WI38 (cell line): ENCODE measurements around the gene SPSB2.

Experiments
- H3K4me3 ChIP-seq: 2 replicates; pipeline ENCODE4 v1.5.1; 2011; ENCODE audit warnings: low read depth, mild to moderate bottlenecking, control low read depth, low read length
- TF ChIP-seq, protein P1 (sequence below): IDR thresholded peaks from 2 replicates; pipeline ENCODE4 v1.5.1; 2012; ENCODE audit warnings: low read depth, mild to moderate bottlenecking, control low read depth, low read length

SPSB2 gene

GRCh38 chr12:6830999-6831398 lies 42.1 kb downstream of the SPSB2 start:
- TF ChIP-seq, protein P1, sequence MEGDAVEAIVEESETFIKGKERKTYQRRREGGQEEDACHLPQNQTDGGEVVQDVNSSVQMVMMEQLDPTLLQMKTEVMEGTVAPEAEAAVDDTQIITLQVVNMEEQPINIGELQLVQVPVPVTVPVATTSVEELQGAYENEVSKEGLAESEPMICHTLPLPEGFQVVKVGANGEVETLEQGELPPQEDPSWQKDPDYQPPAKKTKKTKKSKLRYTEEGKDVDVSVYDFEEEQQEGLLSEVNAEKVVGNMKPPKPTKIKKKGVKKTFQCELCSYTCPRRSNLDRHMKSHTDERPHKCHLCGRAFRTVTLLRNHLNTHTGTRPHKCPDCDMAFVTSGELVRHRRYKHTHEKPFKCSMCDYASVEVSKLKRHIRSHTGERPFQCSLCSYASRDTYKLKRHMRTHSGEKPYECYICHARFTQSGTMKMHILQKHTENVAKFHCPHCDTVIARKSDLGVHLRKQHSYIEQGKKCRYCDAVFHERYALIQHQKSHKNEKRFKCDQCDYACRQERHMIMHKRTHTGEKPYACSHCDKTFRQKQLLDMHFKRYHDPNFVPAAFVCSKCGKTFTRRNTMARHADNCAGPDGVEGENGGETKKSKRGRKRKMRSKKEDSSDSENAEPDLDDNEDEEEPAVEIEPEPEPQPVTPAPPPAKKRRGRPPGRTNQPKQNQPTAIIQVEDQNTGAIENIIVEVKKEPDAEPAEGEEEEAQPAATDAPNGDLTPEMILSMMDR: no peak
- H3K4me3 ChIP-seq: no peak overlapping the region

DNA sequence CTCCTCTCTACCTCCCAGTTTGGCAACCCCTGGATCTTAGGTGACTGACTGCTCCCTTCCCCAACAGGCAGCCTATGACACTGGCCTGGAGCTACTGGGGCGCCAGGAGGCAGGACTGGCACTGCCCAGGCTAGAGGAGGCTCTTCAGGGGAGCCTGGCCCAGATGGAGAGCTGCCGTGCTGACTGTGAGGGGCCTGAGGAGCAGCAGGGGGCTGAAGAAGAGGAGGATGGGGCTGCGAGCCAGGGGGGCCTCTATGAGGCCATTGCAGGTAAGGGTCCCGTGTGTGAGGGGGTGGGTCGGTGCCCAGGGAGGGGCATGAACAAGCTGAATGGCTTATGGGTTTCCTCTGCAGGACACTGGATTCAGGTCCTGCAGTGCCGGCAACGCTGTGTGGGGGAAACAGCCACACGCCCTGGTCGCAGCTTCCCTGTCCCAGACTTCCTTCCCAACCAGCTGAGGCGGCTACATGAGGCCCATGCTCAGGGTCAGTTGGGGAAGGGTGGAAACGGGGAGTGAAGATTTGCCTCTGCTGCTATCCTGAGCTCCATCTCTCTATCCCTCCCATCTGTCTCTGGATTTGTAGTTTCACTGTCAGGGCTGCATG lies 42.7 kb downstream of the SPSB2 start:
- TF ChIP-seq, protein P1: no peak
- H3K4me3 ChIP-seq: no peak overlapping the region

- TF ChIP-seq, protein P1: no peak
- peak overlapping the region; percentile 91 for H3K4me3 ChIP-seq
Measured at GRCh38 chr12:6829536-6830220, 43.4 kb downstream of the SPSB2 start.

DNA sequence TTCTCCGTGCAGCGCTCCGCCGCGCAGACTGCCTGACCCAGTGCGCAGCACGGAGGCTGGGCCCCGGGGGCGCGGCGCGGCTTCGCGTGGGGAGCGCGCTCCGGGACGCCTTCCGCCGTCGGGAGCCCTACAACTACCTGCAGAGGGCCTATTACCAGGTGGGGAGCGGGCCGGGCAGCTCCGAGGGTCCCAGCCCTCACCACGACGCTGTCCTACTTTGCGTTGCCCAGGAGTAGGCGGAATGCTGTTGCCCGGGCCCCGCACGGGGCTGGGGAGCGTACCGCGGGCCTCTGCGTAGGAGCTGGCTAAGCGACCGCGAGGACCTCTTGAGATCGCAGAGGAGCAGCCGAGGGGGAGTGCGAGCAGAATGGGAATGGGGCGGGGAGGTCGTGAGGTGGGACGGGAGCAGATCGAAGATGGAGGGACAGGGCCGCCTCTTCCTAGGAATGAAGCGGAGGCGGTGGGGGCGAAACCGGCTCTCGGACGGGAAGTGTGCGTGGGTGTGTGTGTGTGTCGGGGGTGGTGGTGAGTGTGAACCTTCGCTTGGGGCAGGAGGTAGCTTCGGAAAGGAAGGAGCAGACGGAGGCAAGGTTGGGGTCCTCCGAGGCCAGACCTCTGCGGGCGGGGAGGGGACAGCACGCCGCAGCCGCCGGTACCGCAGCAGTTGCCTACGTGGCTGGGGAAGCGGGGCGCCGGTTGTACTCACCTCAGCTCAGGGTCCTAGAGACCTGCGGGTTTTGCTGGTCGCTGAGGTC lies 44.1 kb downstream of the SPSB2 start:
- peak overlapping the region; percentile 91 for H3K4me3 ChIP-seq
- TF ChIP-seq, protein P1: no peak

DNA sequence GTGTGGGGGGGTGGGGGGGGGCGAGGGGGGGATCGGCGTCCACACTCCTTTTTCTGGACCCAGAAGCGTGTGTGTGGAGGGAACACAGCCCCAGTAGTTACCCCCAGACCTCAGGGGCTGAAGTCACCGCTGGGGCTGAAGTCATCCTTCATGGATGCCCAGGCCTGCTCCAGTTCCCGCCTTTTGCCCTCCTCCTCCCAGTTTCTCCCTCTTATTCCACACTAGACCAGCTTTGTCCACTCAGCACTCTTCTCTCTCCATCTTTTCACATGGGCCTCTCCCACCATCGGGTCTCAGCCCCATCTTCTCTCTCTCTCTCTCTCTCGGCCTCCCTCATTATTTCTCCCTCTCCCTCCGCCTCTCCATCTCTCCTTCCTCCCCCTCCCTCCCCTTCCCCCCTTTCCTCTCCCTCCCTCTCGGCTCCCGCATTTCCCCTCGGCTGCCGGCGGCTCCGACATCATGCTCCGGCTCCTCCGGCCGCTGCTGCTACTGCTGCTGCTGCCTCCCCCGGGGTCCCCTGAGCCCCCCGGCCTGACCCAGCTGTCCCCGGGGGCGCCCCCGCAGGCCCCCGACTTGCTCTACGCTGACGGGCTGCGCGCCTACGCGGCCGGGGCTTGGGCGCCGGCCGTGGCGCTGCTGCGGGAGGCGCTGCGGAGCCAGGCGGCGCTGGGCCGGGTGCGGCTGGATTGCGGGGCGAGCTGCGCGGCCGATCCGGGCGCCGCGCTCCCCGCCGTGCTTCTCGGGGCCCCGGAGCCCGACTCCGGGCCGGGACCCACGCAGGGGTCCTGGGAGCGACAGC lies 44.9 kb downstream of the SPSB2 start, which contains the start of gene P3H3:
P3H3 (plus strand) TSS at position 426 of the 799 bp plus-strand sequence; CDS start at position 460, 34 bp downstream.
- TF ChIP-seq, protein P1: no peak
- peak within 1 kb of the TSS; percentile 91 for H3K4me3 ChIP-seq

DNA sequence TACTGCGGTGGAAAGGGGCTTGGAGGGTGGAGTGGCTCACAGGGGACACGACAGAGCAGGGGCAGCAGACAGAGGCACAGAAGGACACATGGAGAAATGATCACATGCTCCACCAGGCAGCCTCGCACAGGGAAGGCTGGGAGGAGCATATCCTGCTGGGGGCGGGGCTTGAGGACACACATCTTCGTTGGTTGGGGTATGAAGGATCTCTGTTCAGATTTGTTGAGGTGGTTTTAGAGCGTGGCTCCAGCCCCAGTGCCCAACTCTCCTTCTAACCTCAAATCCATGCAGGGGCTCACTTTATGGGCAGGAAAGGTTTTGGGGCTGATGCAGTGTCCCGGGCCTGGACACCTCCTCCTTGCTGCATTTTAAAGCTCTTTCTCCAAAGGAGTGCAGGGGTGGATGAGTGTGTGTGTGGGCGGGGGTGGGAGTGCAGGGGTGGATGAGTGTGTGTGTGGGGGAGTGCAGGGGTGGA lies 45.6 kb downstream of the SPSB2 start:
- H3K4me3 ChIP-seq: peak overlapping the region; percentile 33

More for the DNA sequence above, 45.6 kb downstream of the SPSB2 start:
- TF ChIP-seq, protein P1: no peak
